SK-N-SH (cell line): Measurements from ENCODE around the gene GLYAT.

Experiments
- CHD2 ChIP-seq: fragments of 150-350 bp; IDR thresholded peaks from 2 replicates; pipeline ENCODE4 v1.6.1; 2018; ENCODE audit warnings: low read length; ENCODE audit not compliant: partially characterized antibody
- EP300 ChIP-seq, 2 experiments: IDR thresholded peaks; 2 replicates each; pipeline versions ENCODE4 v1.4.0 to v1.6.1; 2012; ENCODE audit warnings: borderline replicate concordance in 1 of 2, low read depth in 1 of 2, low read length in 1 of 2
- FOXM1 ChIP-seq: IDR thresholded peaks from 2 replicates; pipeline ENCODE4 v1.4.0; 2012; ENCODE audit warnings: low read depth, mild to moderate bottlenecking
- JUND ChIP-seq: IDR thresholded peaks from 2 replicates; pipeline ENCODE4 v1.4.0; 2012
- NFIC ChIP-seq: IDR thresholded peaks from 2 replicates; pipeline ENCODE4 v1.4.0; 2012; ENCODE audit warnings: borderline replicate concordance
- RCOR1 ChIP-seq: fragments of 150-350 bp; IDR thresholded peaks from 2 replicates; pipeline ENCODE4 v1.6.1; 2017; ENCODE audit warnings: antibody characterized with exemption, low read length
- SIN3A ChIP-seq: IDR thresholded peaks from 2 replicates; pipeline ENCODE4 v1.6.1; 2012; ENCODE audit warnings: low read depth, mild to moderate bottlenecking, low read length, moderate library complexity, borderline replicate concordance
- SMC3 ChIP-seq: IDR thresholded peaks from 2 replicates; pipeline ENCODE4 v1.6.1; 2012; ENCODE audit warnings: low read depth, low read length, improper control_type of control experiment
- TAF1 ChIP-seq: IDR thresholded peaks from 2 replicates; pipeline ENCODE4 v1.6.1; 2012; ENCODE audit warnings: low read depth, mild to moderate bottlenecking, low read length, moderate library complexity, borderline replicate concordance
- TCF12 ChIP-seq: IDR thresholded peaks from 2 replicates; pipeline ENCODE4 v1.4.0; 2012
- TF ChIP-seq, protein P1 (sequence below): fragments of 200-600 bp; sonication (generic); IDR thresholded peaks from 2 replicates; pipeline ENCODE4 v1.6.1; 2017; ENCODE audit warnings: antibody characterized with exemption, mild to moderate bottlenecking, moderate library complexity

DNA sequence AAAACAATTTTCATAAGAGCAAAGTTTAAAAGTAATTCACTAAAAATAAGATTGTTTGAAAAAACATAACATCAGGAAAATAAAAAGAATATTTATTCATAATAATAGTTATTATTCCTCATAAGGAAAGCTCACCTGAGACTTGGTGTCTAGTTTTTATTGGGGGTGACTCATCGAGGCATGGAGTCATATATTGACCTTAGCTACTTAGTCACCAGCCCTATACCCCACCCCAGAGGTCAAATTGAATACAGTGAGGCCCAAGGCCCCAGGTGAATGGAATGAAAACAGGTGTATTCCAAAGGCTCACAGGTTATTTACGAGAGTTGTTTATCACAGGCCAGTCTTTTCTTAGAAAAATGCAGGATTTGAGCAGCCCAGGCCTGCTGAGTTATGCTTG is 72.3 kb downstream of the GLYAT start:
- TF ChIP-seq, protein P1, sequence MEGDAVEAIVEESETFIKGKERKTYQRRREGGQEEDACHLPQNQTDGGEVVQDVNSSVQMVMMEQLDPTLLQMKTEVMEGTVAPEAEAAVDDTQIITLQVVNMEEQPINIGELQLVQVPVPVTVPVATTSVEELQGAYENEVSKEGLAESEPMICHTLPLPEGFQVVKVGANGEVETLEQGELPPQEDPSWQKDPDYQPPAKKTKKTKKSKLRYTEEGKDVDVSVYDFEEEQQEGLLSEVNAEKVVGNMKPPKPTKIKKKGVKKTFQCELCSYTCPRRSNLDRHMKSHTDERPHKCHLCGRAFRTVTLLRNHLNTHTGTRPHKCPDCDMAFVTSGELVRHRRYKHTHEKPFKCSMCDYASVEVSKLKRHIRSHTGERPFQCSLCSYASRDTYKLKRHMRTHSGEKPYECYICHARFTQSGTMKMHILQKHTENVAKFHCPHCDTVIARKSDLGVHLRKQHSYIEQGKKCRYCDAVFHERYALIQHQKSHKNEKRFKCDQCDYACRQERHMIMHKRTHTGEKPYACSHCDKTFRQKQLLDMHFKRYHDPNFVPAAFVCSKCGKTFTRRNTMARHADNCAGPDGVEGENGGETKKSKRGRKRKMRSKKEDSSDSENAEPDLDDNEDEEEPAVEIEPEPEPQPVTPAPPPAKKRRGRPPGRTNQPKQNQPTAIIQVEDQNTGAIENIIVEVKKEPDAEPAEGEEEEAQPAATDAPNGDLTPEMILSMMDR: no peak
- no peak for TF ChIP-seq EP300 (IDR thresholded peaks at IDR 0.05; ENCODE audit: borderline replicate concordance in 1 of 2, low read depth in 1 of 2, low read length in 1 of 2)
- no peak for TF ChIP-seq TAF1
- no peak for TF ChIP-seq JUND
- TF ChIP-seq SMC3: no peak
- TF ChIP-seq TCF12: no peak
- TF ChIP-seq NFIC: no peak
- TF ChIP-seq RCOR1: no peak
- TF ChIP-seq FOXM1: no peak
- TF ChIP-seq CHD2: no peak
- TF ChIP-seq SIN3A: no peak
